HG03565 (cell line): Measurements from ENCODE around the gene ADAM8.
"Not testable (repeated sequence)": the region's sequence is repeated elsewhere in the genome, so short reads cannot be mapped to it uniquely, and the experiment has no call there.

Experiments
- ATAC-seq: cut with Tn5 transposase; IDR thresholded peaks from one replicate; pipeline ENCODE4 v1.9.1; 2021; ENCODE audit warnings: mild to moderate bottlenecking, moderate library complexity; ENCODE audit not compliant: unreplicated experiment

ADAM8 gene

DNA sequence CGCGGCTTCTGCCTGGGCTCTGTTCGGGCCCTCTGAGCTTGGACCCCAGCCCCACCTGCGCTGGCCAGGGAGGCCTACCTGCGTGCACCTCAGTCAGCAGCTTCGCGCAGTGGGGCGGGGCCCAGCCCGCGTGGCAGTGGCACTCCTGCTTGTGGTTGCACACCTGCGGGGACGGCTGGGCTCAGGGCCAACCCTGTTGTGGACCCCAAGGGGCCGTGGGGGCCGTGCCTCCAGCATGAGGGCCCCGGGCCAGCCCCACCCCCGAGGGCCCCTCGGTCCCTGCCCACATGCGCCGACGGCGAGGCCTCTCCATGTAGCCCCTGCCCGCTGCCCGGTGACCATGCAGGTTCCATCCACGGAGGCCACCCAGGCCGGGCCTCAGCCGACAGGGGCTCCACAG is 7.3 kb downstream of the ADAM8 start:
- ATAC-seq: no peak

DNA sequence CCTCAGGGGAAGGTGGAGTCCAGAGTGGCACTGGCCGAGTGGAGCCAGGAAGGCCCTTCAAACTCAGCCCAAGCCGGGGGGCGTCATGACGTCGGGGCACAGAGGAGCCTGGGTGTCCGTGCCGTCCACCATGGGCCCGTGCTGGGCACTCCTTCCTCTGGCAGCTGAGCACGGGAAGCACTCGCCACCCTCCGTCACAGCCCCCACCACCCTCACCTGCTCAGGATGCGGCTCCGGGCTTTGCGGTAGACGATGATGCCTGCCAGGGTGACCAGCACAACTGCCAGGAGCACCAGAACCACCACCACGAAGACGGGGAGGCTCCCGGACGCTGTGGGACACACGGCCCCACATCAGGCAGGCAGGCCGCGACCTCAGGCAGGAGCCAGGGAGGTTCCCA is 8.1 kb downstream of the ADAM8 start:
- ATAC-seq: no peak

DNA sequence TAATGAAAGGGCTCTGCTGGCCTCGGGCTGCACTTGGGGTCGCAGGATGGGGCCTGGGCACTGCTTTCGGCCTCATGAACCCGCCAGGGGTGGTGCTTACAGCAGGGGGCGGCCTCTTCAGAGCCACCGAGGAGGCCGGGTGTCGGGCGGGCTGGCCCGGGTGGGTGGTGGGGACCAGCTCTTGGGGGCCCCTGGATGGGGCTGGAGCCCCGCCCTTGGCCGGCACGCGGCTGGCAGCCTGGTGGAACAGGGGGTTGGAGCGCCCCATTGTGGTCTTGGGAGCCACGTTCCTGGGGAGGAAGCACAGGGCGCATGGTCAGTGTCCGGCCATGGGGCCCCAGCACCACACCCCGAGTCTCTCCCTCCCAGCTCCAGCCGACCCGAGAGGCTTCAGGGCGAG is 8.8 kb downstream of the ADAM8 start:
- no peak for ATAC-seq

DNA sequence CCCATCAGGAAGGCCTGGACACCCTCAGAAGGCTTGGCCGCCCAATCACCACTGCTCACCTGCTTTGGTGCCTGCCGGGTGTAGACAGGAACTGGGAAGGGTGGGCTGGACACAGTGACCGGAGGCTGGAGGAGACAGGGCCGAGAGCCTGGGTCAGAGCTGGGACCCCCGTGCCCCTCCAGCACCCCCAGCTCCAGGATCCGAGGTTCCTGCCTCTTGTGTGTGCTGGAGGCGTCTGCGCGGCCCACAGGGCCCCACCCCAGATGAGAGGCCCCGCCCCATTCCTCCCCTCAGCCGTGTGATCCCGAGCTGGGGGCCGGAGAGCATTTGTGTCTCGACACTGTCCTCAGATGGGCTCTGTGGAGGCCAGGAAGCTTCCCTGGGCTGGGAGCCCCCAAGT is 9.4 kb downstream of the ADAM8 start:
- no peak for ATAC-seq

DNA sequence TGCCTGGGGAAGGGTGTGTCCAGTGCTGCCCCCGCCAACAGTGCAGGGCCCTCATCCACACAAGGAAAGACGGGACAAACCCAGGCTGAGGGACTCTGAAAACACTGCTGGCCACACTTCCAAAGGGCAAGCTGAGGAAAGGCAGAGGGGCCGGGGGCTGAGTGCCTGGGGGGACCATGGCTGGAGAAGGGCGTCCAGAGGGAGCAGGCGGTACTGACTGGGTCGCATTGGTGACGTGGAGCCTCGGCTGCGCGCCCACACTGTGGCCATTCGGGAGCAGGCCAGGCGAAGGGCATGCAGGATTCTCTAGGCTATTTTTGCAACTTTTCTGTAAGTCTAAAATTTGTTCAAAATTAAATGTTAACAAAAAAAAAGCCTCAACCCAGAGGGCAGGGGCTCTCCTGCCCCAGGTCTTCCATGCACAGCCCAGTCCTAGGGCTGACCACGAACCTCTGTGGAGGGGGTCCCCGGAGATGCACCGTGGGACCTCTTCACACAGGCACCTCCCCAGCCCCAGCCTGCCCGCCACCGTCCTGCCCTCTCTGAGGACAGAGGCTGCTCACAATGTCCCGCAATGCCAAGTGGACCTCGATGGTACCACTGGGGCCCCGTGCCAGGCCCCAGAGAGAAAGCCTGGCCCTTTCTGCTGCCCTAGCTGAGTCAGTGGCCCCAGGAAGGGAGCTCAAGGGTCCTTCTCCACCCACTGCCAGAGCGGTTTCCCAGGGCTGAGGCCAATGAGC is 10.4 kb downstream of the ADAM8 start:
- ATAC-seq: no peak

DNA sequence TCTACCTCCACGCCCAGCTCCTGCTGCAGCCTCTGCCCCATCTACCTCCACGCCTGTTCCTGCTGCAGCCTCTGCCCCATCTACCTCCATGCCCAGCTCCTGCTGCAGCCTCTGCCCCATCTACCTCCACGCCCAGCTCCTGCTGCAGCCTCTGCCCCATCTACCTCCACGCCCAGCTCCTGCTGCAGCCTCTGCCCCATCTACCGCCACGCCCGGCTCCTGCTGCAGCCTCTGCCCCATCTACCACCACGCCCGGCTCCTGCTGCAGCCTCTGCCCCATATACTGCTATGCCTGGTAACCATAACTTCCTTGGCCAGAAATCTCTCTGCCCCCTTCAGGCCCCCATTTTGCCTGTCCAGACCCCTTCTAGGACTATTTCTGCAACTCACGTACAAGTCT is 11.6 kb downstream of the ADAM8 start:
- not testable (repeated sequence) for ATAC-seq

DNA sequence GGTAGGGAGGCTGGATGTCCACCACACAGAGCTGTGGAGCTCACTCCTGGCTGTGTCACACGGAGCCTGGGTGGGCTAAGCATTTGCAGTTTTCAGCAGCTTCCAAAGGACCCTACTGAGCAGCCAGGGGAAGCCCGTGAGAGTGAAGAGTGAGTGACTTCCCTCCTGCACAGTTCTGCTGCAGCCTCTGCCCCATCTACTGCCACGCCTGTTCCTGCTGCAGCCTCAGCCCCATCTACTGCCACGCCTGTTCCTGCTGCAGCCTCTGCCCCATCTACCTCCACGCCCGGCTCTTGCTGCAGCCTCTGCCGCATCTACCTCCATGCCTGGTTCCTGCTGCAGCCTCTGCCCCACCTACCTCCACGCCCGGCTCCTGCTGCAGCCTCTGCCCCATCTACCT is 12.2 kb downstream of the ADAM8 start:
- ATAC-seq: no peak

DNA sequence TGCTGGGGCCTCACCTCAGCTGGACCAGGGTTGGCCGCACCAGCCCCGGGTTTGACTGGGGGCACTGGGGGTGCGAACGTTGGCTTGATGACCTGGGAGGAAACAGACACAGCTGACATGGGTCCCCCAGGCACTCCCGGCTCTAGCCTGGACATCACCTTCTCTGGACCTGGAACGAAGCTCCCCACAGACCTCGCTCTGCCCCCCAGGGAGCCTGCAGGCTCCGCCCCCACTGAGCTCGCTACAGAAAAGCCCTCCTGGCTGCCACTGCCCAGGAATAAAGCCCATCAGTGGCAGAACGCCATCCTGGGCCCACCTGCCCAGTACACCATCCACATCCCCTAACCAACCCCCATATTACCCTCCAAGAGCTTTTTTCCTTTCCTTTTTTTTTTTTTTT is 13.0 kb downstream of the ADAM8 start:
- no peak for ATAC-seq

DNA sequence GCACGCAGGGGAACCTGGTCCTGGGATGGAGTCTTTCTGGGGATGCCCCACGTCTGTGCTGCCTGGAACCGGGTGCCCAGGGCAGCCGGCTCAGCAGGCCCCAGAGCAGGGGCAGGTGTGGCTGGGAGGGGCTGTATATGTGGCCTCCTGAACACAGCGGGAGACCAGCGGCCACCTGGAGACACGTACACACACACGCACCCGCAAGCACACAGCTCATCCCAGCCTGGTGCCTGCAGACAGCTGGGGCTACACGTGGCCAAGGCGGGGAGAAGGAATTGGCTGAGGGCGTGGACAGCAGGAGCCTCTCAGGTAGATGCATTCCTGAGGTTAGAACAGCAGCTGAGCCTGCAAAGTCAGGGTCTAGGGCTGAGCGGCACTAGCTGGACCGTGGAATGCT is 14.0 kb downstream of the ADAM8 start:
- ATAC-seq: no peak

DNA sequence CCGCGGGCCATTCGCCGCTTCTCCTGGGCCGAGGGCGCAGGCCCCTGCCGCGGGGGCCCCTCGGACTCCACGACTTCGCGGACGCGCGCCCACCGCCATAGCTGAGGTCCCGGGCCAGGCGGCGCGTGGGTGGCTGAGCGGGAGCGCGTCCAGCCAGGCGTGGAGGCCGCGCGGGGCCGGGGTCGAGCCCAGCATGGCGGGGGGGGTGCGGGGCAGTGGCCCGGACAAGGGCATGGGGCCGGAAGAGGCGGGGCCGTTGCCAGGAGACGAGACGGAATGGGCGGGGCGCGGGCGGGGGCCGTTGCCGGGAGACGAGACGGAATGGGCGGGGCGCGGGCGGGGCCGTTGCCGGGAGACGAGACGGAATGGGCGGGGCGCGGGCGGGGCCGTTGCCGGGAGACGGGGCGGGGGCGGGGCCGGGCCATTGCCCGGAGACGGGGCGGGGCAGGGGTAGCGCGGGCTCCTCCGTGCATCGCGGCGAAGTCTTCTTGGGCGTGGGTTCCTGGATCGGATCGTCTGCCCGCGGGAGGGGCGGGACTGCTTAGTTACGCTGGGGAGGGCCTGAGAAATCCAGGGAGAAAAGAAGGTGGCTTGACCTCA is 14.8 kb downstream of the ADAM8 start:
- ATAC-seq: peak; percentile 27

DNA sequence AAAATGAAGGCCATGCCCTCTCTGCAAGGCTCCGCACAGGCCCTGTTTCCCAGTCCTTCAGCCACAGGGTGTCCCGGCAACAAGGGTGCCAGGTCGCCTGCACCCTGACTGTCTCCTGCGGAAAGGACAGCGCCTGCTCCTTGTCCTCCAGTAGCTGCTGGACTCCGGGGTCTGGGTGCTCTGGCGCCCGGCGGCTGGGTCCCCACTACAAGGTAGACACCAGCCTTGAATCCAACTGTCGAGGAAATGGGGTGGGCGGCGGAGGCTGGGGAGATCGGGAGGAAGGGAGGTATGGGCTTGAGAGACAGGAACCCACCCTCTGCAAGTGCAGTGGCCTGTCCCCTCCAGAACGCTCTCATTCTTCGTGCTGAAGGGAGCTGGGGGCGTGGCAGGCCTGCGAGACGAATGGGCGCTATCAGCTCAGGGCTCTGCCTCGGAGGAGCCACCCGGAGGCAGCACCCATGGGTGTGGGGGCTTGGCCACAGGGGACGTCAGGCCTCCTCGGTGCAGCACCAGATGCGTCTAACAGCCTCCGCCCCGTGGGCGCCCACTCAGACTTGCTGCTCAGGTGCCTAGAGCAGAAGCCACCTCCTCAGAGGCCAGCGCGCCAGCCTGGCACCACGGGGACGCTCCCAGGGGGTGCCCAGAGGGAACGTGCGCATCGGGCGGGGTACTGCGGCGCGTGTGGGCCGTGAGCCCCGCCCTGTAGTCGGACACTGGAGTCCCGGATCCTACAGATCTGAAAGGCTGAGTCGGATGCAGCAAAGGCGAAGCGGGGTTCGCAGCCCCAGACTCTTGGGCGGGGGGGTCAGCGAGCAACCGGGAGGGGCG is 15.6 kb downstream of the ADAM8 start:
- peak; percentile 37 for ATAC-seq

DNA sequence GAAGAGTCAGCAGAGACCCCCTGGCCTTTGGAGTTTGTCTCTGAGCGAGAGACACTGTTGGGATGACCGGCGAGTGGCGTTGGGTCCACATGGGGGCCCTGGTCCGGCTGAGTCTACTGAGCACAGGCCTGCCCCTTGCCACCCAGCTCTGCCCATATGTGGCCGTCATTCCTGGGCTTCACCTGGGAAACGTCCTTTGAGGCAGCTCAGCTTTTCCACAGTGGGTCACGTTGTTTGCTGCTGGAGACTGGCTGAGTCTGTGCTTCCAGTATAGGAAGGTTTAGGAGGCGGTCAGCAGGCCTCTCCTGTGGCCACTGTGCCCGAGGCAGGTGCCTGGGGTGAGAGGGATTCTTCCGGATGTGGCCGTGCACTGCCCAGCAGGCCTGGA is 17.1 kb downstream of the ADAM8 start:
- no peak for ATAC-seq

DNA sequence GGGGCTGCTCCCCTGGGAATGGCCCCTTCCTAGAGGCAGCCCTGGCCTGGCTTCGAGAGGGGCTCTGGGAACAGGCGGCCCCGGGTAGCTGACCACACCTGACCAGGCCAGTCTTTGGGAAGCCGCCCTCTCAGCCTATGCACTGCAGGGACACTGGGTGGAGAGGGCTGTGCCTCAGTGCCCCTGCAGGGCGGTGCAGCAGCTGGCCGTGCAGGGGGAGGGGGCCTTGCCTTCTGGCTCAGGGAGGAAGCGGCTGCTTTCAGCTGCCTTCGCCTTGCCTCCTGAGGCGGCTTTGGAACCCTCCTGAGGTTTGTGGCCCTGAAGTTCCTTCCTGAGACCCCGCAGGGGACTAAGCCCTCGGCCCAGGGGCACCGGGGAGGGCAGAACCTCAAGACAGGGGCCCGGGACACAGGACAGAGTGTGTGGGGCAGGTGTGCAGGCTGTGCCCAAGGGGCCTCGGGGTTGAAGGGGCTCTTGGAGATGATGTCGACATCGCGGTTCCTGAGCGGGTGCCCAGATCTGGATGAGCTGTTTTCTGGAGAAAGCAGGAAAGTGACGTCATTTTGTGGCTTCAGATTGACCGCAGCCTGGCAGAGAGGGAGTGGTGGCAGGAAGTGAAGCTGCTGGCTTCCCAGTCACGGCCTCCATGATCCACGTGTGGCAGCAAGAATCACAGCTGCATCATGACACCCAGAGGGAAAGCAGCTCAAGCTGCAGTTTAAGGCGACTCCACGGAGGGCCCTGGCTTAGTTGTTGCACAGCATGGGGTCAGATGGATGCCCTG is 17.7 kb downstream of the ADAM8 start:
- no peak for ATAC-seq

DNA sequence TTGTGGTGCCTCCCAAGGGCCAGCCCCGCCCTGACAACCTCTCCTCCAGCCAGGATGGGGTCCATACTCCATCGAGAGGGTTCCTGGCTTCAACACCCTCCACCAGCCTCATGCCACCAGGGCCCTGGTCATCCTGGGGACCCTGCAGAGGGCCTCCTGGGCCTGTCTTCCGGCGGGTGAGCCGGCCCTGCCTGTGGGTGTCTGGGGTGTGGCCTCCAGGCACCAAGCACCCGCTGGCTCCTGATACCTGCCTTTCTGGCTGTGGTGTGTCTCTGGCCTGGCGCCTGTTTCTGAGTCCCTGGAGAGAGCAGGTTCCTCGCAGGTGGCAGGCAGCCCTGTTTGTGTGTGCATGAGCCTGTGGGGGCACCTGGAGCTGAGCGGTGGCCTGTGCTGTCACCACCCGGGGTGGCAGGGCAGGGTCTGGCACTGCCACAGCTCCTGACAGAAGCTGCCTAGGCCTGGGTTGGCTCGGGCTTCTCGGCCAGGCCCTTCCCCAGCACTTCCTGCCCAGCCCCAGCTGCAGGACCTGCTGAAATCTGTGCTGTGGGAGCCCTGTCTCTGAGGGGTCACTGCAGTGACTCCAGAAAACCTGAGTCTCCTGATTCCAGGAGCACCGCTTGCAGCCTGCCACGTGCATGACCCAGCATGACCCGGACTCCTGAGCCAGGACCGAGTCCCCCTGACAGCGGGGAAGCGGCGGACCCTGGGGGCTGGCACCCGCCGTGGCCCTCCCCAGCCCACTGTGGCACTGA is 18.4 kb downstream of the ADAM8 start:
- no peak for ATAC-seq

DNA sequence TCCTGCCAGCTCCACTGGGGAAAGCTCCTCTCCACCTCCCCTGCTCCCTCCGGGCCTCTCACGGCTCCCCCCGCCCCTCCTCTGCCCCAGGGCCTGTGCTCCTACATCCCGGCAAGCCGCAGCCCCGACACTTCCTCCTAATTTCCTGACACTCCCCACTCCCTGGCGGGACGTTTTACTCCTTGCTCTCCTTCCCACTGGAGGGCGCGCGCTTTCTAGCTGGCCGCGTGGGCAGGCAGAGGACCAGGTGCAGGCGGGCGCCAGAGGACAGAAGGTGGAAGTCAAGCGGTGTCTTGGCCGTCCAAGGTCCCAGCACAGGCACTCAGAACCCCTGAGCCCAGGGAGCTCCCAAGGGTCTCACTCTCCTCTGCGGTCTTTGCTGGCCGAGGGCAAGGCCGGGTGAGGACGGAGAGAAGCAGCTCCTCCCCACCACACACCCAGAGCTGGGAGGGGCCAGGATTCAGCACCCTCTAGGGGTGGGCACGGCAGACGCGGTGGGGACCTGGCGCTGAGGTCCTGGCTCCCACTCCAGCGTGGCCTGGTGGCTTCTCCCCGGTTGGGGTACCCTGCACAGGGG is 19.1 kb downstream of the ADAM8 start:
- no peak for ATAC-seq

DNA sequence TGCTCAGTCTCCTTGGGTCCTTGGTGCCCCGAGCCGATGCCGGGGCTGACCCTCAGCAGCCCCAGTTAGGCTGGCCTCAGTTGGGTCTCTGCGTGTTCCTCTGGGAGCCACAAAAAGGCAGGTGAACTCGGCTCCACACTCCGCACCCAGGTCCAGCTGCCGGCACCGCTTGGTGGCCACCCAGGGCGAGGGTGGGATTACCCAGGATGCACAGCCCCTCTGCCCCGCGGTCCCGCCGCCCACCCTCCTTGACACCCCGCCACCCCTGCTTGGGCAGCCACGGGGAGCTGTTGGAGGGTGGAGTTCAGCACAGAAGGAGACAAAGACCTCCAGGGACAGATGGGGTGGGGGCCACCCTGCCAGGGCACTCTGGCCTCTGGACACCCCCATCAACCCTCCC is 21.3 kb downstream of the ADAM8 start:
- no peak for ATAC-seq

DNA sequence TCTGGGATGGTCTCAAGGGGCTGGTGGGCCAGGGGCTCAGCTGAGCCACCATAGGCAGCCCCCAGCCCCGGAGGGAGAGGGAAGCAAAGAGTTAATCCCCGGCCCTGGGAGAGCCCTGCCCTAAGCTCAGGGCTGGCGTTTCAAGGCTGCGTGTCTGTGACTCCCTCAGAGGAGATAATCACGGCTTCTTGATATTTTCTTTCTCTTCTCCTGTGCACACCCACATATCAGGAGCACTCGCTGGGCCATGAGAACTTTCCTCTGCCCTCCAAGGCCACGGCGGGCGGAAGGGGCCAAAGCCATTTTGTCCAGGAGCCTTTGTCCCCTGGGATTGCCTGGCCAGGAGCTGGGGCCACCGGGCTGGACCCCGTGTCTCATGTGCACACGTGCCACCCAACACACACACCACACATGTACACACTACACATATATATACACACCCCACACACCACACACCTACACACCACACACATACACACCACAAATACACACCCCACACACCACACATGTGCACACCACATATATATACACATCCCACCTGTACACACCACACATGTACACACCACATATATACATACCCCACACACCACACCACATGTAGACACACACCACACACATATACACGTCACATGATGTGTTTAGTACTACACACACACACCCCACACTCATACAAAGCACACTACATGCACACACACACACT is 22.1 kb downstream of the ADAM8 start:
- ATAC-seq: no peak

DNA sequence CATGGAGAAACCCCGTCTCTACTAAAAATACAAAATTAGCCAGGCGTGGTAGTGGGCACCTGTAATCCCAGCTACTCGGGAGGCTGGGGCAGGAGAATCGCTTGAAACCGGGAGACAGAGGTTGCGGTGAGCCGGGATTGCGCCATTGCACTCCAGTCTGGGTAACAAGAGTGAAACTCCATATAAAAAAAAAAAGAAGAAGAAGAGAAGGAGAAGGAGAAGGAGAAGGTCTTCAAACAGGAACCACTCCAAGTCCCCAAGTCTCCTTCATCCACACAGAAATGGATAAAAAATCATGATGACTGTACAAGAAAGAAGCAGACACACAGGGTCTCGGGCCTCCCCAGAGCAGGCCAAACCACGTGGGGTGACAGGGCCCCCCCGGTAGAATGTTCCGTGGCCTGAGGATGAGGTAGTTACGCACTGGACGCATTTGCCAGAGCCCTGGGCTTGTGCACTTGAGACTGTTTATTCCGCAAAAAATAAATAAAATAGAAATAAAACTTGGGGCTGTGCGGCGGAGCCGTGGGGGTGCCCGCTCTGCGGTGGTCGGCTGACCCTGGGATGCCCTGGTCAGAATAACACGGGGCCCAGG is 23.2 kb downstream of the ADAM8 start:
- ATAC-seq: no peak

DNA sequence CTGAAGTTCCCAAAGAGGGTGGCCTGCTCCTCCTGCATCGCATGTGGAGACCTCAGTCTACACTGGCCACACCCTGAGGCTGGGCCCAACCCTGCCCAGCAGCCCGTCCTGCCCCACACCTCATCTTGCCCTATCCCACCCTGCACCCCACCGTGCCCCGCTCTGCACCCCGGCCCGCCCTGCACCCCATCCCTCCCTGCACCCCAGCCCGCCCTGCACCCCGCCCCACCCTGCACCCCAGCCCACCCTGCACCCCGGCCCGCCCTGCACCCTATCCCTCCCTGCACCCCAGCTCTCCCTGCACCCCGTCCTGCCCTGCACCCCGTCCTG is 24.5 kb downstream of the ADAM8 start:
- ATAC-seq: no peak
